B cell (primary cell): ENCODE measurements around the gene ANGPTL2. TPM values are rescaled to one million over a fixed set of nuclear protein-coding genes. Genes with fewer than 3 reads are reported as not detected.

Source experiments
- ATAC-seq: fragments of 200-7000 bp; cut with Tn5 transposase; one replicate; pipeline ENCODE4 v1.10.0; 2021; ENCODE audit warnings: low read depth, mild to moderate bottlenecking, moderate number of reproducible peaks, moderate library complexity
- CTCF ChIA-PET: fragments of 350-600 bp; sonication (Branson Sonifier 250); formaldehyde crosslinking; loops from one replicate; lab custom pipeline; 2021; ENCODE audit warnings: antibody characterized with exemption, inconsistent platforms; lab: Charles Lee
- POLR2A ChIA-PET: fragments of 350-600 bp; sonication (Branson Sonifier 250); formaldehyde crosslinking; loops from one replicate; lab custom pipeline; 2021; ENCODE audit warnings: antibody characterized with exemption; lab: Charles Lee
- DNase-seq: peaks from one replicate; pipeline ENCODE4 v3.0.0; 2013
- H2AFZ ChIP-seq: 2 replicates; pipeline ENCODE4 v1.6.1; 2012; ENCODE audit warnings: mild to moderate bottlenecking, low read depth, low read length; ENCODE audit not compliant: insufficient read depth, poor library complexity, severe bottlenecking
- H3K27ac ChIP-seq, 2 donors: 1 replicate in 1 of 2; 2 replicates in 1 of 2; pipeline ENCODE4 v1.5.1; 2012 to 2013; ENCODE audit warnings: low read length in 2 of 2, mild to moderate bottlenecking in 2 of 2, moderate library complexity in 1 of 2
- H3K27me3 ChIP-seq, 4 experiments: fragments of 200-600 bp in 1 of 4; sonication (generic) in 1 of 4; replicated peaks in 1 of 4; 1 replicate in 2 of 4; 2 replicates in 2 of 4; pipeline versions ENCODE4 v1.6.1 to v1.7.0; 2013 to 2016; ENCODE audit warnings: low read length in 3 of 4, mild to moderate bottlenecking in 2 of 4, mixed read lengths in 1 of 4, moderate library complexity in 1 of 4; ENCODE audit not compliant: insufficient read depth in 4 of 4, control insufficient read depth in 3 of 4; ENCODE audit errors: control extremely low read depth in 1 of 4
- H3K36me3 ChIP-seq, 2 experiments: replicated peaks in 1 of 2; 1 replicate in 1 of 2; 2 replicates in 1 of 2; pipeline versions ENCODE4 v1.6.1 to v1.7.1; 2013; ENCODE audit warnings: low read length in 1 of 2; ENCODE audit not compliant: insufficient read depth in 2 of 2, control insufficient read depth in 1 of 2; ENCODE audit errors: control extremely low read depth in 1 of 2, extremely low read depth in 1 of 2
- H3K4me1 ChIP-seq, 2 donors: fragments of 200-600 bp in 1 of 2; sonication (generic) in 1 of 2; 1 replicate in 1 of 2; 2 replicates in 1 of 2; pipeline versions ENCODE4 v1.5.1 to v1.6.1; 2013 to 2017; ENCODE audit warnings: low read length in 2 of 2; ENCODE audit not compliant: control insufficient read depth in 2 of 2, insufficient read depth in 2 of 2
- H3K4me2 ChIP-seq: replicated peaks from 2 replicates; pipeline ENCODE3; 2012; ENCODE audit warnings: mild to moderate bottlenecking, low read depth, low read length; ENCODE audit not compliant: poor library complexity, severe bottlenecking
- H3K4me3 ChIP-seq, 5 experiments: fragments of 200-600 bp in 1 of 5; sonication (generic) in 1 of 5; 1 replicate in 3 of 5; 2 replicates in 2 of 5; pipeline versions ENCODE4 v1.5.1 to v1.7.0; 2011 to 2016; ENCODE audit warnings: low read length in 4 of 5, mild to moderate bottlenecking in 4 of 5, low read depth in 2 of 5, control low read depth in 1 of 5, moderate library complexity in 1 of 5; ENCODE audit not compliant: insufficient read depth in 1 of 5; ENCODE audit errors: control extremely low read depth in 1 of 5, extremely low read depth in 1 of 5
- H3K79me2 ChIP-seq: fragments of 200-600 bp; sonication (generic); one replicate; pipeline ENCODE4 v1.6.0; 2016; ENCODE audit warnings: low read length; ENCODE audit not compliant: control insufficient read depth, insufficient read depth
- H3K9ac ChIP-seq: fragments of 200-600 bp; sonication (generic); 2 replicates; pipeline ENCODE4 v1.6.1; 2017; ENCODE audit warnings: mild to moderate bottlenecking, low read length, moderate library complexity
- H3K9me3 ChIP-seq, 3 donors: one replicate each; pipeline versions ENCODE4 v1.6.1 to v1.7.1; 2013; ENCODE audit warnings: low read length in 2 of 3; ENCODE audit not compliant: control insufficient read depth in 2 of 3, insufficient read depth in 1 of 3; ENCODE audit errors: control extremely low read depth in 1 of 3
- H4K20me1 ChIP-seq: 2 replicates; pipeline ENCODE4 v1.6.0; 2012; ENCODE audit warnings: mild to moderate bottlenecking, low read length; ENCODE audit not compliant: insufficient read depth, control insufficient read depth, poor library complexity, severe bottlenecking
- H3K27ac Mint-ChIP-seq: one replicate; pipeline ENCODE4 v1.8.0; 2021; ENCODE audit warnings: mixed read lengths
- H3K27me3 Mint-ChIP-seq: one replicate; pipeline ENCODE4 v1.8.0; 2021; ENCODE audit warnings: mixed read lengths
- H3K4me1 Mint-ChIP-seq: one replicate; pipeline ENCODE4 v1.8.0; 2021; ENCODE audit warnings: mixed read lengths
- H3K4me3 Mint-ChIP-seq: one replicate; pipeline ENCODE4 v1.8.0; 2021; ENCODE audit warnings: mixed read lengths
- H3K9me3 Mint-ChIP-seq: one replicate; pipeline ENCODE4 v1.8.0; 2022; ENCODE audit warnings: mixed read lengths; ENCODE audit not compliant: insufficient read depth
- EZH2 ChIP-seq: IDR thresholded peaks from 2 replicates; pipeline ENCODE4 v1.6.1; 2012; ENCODE audit warnings: borderline replicate concordance, low read depth, mild to moderate bottlenecking, moderate library complexity, low read length; ENCODE audit not compliant: insufficient read depth, poor library complexity, severe bottlenecking
- WGBS: methylation state at CpG from one replicate; pipeline ENCODE4 v1.1.5; 2013; ENCODE audit warnings: missing lambda C conversion rate; ENCODE audit not compliant: insufficient coverage; 5-methylcytosine and 5-hydroxymethylcytosine counted together
- intact Hi-C: fragments of 100-400 bp; cut with micrococcal nuclease; formaldehyde crosslinking; loops from one replicate; pipeline ENCODE4 v1.10.0; 2022
- polyA plus RNA-seq: library from polyadenylated mRNA; depleted of rRNA; stranded (reverse); fragments of >200 nt; gene quantifications from 2 replicates; pipeline ENCODE4 v1.2.3, GENCODE V29; 2012
- total RNA-seq, 2 donors: library from RNA; stranded (reverse); fragments of 120-200 nt in 1 of 2; gene quantifications; 1 replicate in 1 of 2; 2 replicates in 1 of 2; pipeline versions ENCODE4 v1.2.3 to v1.2.4, GENCODE V29; 2013 to 2022
- TF ChIP-seq, protein P1 (sequence below): fragments of 200-600 bp; IDR thresholded peaks from one replicate; pipeline ENCODE4 v1.8.0; 2022; ENCODE audit warnings: antibody characterized with exemption, mild to moderate bottlenecking

The ANGPTL2 gene
- total and polyA plus RNA-seq, 2 donors (not counting 1 experiment from before 2014, with no cell fraction given) = not detected

DNA sequence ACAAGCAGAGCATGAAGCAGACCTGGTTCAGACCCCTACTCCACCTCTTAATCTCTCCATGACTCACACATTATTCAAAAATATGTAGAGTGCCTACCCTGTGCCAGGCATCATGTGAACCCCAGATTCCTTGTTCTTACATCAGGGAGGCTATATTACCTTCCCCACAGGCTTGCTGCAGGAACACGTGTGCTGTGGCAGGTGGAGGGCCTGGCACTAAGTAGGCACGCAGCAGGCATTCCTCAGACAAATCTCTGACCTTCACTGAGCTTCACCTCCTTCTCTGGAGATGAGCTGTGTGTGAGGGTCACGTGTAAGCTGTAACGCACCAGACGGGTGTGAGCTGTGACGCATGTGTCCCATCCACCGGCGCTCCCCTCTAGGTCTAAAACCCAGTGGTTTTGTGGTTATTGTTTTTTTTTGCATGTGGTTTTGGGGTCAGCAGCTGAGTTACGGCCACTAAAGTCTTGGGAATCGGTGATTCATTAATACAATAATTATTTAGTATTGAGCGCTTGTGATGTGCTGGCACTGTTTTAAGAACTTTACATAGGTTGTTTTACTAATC, 30.3 kb downstream of the ANGPTL2 start:
- POLR2A ChIA-PET = no interaction called here
- no peak for ATAC-seq
- WGBS = 80% methylated on average over 3 of the region's 11 CpGs

DNA sequence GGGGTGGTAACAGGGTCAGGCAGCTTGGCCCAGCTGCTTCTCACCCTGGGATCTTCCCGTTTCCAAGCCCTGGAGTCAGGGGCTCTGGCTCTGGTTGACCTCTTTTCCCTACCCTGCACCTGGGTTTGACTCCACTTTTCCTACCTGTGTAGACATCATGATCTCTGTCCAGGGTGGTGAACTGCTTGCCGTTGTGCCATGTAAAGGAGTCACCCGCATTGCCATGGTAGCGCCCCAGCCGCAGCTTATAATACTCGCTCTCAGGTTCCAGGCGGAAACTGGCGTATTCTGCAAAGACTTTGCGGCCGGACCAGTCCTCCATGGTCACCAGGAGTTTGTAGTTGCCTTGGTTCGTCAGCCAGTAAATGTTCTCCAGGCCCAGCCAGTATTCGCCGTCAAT, 30.9 kb downstream of the ANGPTL2 start:
- intact Hi-C loops = no loop called here
- H3K27me3 Mint-ChIP-seq = no peaks in the 10 kb centered on the region
- Histone ChIP-seq H4K20me1 (no peaks in the 10 kb centered on the region), H3K9ac (no peak overlapping the region), H3K4me1 (no peaks in the 10 kb centered on the region), H3K4me3 (no peak overlapping the region), H3K27ac (no peak overlapping the region), H3K9me3 (no peaks in the 10 kb centered on the region), H3K27me3 (no peaks in the 10 kb centered on the region), H2AFZ (no peak overlapping the region), H3K79me2 (no peaks in the 10 kb centered on the region), H3K36me3 (peaks cover 0 to 3% of the 10 kb centered on the region in 2 experiments), H3K4me2 (no peak overlapping the region)
- CTCF ChIA-PET = no interaction called here
- POLR2A ChIA-PET = no interaction called here
- ATAC-seq (no peak), DNase-seq (no peak)
- H3K27ac Mint-ChIP-seq = no peak overlapping the region
- H3K4me1 Mint-ChIP-seq = no peaks in the 10 kb centered on the region
- no peak for TF ChIP-seq EZH2
- TF ChIP-seq, protein P1, sequence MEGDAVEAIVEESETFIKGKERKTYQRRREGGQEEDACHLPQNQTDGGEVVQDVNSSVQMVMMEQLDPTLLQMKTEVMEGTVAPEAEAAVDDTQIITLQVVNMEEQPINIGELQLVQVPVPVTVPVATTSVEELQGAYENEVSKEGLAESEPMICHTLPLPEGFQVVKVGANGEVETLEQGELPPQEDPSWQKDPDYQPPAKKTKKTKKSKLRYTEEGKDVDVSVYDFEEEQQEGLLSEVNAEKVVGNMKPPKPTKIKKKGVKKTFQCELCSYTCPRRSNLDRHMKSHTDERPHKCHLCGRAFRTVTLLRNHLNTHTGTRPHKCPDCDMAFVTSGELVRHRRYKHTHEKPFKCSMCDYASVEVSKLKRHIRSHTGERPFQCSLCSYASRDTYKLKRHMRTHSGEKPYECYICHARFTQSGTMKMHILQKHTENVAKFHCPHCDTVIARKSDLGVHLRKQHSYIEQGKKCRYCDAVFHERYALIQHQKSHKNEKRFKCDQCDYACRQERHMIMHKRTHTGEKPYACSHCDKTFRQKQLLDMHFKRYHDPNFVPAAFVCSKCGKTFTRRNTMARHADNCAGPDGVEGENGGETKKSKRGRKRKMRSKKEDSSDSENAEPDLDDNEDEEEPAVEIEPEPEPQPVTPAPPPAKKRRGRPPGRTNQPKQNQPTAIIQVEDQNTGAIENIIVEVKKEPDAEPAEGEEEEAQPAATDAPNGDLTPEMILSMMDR = no peak
- 95% methylated on average over 13 of the region's 13 CpGs for WGBS
- no peak overlapping the region for H3K4me3 Mint-ChIP-seq
- H3K9me3 Mint-ChIP-seq = no peaks in the 10 kb centered on the region

More for the DNA sequence above, 30.3 kb downstream of the ANGPTL2 start:
- no peaks in the 10 kb centered on the region for H3K79me2 ChIP-seq
- H3K9ac ChIP-seq = no peak overlapping the region
- H3K27me3 ChIP-seq = no peaks in the 10 kb centered on the region
- no peak overlapping the region for H3K4me3 ChIP-seq
- no peak for DNase-seq
- H4K20me1 ChIP-seq = no peaks in the 10 kb centered on the region
- CTCF ChIA-PET = no interaction called here
- intact Hi-C loops = no loop called here
- Mint-ChIP-seq H3K4me1 (no peaks in the 10 kb centered on the region), H3K9me3 (no peaks in the 10 kb centered on the region), H3K27ac (no peak overlapping the region), H3K4me3 (no peak overlapping the region), H3K27me3 (no peaks in the 10 kb centered on the region)
- H2AFZ ChIP-seq = no peak overlapping the region
- no peaks in the 10 kb centered on the region for H3K9me3 ChIP-seq
- no peaks in the 10 kb centered on the region for H3K4me1 ChIP-seq
- H3K36me3 ChIP-seq = peaks cover 0 to 3% of the 10 kb centered on the region in 2 experiments
- TF ChIP-seq, protein P1 = no peak
- no peak for TF ChIP-seq EZH2
- no peak overlapping the region for H3K27ac ChIP-seq
- H3K4me2 ChIP-seq = no peak overlapping the region
